RPMI8226 (cell line): Measurements from ENCODE around the gene AGPS.
"Not testable (repeated sequence)": the region's sequence is repeated elsewhere in the genome, so short reads cannot be mapped to it uniquely, and the experiment has no call there.

Source experiments
- DNase-seq: peaks from one replicate; pipeline ENCODE4 v3.0.0-alpha.2; 2015

Gene AGPS

DNA sequence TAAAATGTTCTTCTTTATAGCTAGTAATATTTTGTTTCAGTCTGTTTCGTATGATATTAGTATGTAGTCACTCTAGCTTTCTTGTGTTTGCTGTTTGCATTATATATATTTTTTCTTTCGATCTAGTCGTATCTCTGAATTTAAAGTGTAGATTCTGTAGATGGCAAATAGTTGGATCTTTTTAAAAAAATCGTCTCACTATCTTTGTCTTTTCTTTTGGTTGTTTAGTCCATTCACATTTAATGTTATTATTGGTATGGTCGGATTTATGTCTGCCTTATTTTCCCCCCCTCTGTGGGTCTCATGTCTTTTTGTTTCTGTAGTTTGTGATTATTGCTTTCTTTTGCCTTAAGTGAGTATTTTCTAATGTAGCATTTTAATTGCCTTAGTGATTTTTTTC is 84.3 kb downstream of the AGPS start:
- no peak for DNase-seq

DNA sequence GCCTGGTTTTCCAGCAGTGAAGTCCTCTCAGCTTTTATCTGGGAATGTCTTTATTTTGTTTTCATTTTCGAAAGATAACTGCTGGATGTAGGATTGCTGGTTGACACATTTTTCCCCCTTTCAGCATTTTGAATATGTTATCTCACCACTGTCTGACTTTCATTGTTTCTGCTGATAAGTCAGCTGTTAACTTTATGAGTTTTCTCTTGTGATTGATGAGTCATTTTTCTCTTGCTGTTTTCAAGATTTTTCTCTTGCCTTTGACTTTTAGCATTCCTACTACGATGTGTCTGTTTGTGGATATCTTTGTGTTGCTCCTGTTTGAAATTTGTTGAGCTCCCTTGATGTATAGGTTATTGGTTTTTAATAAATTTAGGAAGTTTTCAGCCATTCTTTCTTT is 85.5 kb downstream of the AGPS start:
- no peak for DNase-seq

DNA sequence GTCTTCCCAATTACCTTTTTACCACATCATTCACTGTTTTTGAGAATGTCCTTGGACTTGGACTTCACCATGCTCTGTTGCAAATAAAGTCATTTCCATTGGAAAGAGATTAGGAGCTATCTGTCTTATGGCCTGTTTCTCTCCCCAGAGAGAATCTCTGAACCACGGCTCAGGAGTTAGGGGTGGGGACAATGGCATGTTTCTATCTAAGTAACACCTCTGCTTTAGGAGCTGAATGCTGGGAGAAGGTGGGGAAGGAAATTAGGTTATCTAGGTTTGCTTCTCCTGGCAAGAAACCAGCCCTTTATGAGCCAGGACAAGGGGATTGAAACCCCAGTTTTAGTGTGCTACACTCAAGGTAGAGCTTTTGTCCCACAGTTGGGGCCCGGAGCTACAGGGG is 86.3 kb downstream of the AGPS start:
- no peak for DNase-seq

DNA sequence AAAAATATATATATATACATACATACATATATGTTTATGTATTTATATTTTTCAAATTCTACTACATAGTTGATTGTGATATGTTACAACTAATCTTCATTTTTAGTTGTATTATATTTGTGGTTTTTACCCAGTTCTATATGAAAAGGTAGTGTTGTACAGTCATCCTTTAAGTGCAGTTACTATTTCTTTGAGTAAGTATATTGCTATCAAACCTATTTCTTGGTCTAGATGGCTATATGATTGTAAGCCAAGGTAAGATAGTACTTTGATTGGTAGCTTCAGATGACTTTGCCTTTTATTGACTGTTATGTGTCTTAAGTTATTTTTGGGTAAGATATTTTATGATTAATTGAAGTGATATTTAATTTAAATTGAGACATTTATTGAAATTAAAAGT is 89.6 kb downstream of the AGPS start:
- no peak for DNase-seq

DNA sequence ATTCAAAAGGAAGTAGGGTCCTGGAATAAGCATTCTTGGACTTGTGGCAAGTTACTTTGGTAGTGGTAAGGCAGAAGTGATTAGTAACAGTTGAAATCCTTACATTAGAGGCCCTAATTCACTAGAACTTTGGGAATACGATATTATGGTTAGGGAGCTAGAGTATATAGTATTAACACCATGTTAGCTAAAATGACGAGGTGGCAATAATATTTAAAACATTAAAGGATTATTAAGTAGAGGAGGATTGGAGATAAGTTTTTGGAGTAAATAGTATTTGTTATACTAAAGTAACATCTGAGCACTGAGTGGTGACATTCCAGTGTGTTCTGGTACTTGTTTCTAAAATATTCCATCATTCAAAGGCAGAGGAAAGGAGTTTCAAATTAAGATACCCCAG is 91.0 kb downstream of the AGPS start:
- no peak for DNase-seq

DNA sequence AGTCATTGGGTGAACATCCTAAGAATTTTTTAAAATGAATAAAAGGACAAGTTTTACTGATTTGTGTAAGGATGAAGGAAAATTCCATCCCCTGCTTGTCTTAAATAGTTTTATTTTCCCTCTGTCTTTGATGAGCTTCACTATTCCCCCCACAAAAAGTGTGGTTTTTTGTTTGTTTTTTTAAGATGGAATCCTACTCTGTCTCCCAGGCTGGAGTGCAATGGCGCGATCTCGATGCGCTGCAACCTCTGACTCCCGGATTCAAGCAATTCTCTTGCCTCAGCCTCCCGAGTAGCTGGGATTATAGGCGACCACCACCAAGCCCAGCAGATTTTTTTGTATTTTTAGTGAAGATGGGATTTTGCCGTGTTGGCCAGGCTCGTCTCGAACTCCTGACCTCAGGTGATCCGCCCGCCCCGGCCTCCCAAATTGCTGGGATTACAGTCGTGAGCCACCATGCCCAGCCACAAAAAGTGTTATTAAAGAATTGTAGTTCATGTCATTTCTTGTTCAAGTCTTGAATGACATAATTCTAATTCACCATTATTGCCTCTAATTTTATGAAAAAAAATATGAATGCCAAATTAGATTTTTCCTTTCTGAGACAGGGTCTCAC is 91.7 kb downstream of the AGPS start:
- DNase-seq = no peak

DNA sequence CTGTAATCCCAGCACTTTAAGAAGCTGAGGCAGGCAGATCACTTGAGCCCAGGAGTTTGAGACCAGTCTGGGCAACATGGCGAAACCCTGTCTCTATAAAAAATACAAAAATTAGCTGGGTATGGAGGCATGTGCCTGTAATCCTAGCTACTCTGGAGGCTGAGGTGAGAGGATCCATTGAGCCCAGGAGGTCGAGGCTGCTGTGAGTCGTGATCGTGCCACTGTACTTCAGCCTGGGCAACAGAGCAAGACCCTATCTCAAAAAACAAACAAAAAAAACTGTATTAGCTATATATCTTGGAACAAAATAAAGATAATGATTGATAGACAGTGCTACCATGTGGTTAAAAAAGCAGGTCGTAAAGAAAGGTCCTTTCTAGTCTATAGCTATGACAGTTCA is 93.1 kb downstream of the AGPS start:
- DNase-seq = not testable (repeated sequence)

DNA sequence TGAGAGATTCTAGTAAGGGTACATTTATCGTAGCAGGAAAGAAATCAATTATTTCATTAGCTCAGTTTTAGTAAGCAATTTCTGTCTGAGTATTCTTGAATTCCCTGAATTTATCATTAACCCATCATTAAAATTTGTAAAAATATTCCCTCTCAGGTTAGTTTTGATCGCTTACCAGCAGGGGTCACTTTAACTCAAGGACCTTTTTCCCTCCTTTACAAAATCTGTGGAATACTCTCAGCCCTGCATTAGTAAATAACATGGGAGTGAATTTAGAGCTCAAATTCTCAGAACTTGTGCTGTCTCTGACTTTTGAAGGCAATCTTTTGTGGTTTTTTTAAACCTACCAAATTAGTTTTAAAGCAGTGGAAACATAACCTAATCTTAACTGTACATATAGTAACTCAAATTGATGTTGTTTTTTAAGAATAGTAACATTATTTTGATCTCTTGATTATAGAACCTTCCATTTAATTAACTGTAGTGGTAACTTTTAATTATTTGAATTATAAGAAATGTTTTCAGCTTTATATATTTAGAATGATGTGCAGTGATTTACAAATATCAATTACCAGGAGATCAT is 97.2 kb downstream of the AGPS start:
- no peak for DNase-seq

DNA sequence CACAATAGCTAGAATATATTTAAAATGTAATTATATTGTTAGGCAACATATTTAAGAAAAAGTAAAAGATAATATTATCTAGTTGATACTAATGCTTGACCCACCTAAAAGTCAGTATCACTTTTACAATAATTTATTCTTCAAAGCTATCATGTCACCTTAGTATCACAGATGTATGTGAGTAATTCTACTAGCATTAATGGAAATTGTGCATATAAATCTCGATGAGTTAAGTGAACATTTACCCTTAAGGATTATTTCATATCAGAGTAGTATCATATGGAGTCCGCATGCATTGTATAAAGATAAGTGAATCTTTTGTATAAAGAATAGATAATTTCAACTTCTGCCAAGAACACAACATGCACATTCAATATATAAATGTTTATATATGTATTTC is 103.4 kb downstream of the AGPS start:
- DNase-seq = no peak

DNA sequence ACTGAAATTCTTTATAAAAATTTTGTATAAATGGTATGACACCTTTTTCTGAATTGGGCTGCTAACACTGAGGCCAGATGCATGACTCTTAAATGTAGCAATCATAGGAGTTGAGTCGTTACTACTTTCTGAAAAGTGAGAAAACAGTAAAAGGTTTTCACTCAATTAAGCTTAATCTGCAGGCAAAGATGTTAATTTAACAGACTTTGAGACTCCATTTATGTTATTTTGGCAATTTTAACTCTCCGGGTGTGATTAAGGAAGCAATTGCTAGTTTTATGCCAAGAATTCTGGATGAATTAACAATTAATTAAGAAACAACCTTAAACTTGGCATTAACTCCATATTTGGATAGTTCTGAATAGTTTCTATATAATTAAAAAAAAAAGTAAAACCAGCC is 104.3 kb downstream of the AGPS start:
- no peak for DNase-seq

DNA sequence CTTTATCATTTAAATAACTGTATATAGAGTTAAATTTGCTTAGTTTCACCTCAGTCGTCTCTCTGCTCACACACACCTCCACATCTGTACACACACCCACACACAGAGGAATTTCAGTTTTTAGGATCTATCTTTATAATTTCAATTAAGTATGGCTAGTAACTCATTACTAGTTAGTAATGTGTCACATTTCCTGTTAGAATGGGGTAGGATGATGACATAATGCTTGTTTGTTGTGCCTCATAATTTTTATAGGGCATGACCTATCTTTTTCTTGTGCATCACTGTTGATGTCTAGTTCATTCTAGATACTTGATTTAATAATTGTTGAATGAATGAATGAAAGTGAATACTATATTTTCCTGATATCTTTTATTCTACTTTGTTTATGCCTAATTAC is 108.6 kb downstream of the AGPS start:
- no peak for DNase-seq

DNA sequence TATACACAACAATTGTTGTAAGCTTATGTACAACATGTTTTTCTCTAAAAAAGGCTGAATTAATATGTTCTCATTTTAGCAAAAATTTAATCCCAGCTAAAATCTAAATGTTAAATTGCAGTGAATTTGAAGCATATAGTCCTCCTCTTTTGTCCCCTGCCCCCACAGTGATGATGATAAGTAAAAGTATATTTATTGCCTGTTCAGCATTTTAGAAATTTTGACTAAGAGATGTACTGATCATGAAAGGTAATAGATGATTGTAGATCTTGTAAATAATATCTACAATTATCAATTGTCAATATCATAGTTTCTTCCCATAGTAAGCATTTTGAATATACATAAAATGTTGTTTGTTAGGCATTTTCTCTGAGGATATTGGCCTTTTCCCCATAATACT is 113.9 kb downstream of the AGPS start:
- no peak for DNase-seq

DNA sequence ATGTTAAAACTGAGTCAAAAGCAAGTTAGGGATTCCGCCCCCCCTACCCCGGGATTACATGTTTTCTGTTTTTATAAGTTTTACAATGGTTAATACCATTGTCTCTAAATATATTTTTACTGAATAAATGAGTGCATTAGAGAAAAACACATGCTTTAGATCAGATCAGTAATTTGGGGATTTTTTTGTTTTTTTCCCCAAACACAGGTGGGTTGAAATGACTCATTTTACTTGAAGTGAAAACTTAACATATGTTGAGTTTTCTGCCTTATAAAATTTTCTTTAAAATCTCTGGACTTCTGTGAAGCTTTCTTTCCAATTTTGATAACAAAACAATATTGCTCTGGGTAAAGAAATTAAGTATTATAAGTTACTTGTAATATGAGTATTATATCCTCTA is 114.4 kb downstream of the AGPS start:
- DNase-seq = no peak

DNA sequence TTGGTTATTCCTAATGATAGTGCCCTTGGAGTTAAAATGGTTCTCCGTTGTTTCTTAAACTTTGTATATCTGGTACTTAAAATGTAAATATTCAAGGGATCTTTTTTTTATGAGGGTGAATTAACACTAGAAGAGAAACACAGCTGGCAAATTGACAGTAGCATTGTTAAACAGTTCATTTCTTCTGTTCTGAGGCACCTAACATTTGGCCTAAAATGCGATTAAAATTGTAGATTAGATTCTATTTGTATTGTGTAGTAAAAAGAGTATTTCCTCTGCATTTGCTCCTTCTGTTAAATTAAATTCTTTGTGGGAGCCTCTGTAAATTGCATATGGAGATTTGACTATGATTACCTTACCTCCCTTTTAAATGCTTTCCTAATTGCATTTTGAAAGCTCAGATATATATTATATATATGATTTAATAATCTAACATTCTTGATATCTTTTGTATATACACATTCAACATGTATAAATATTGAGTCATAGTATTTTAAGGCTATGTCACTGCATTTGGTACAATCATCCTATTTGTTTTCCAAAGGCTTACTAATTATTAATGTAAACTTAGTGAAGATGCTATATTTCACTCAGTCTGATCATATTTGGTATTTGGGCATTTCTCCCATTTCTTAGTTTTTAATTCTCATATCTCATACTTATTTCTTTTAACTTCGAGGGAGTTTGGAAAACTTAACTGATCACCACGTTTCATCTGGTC is 124.4 kb downstream of the AGPS start:
- DNase-seq = no peak

DNA sequence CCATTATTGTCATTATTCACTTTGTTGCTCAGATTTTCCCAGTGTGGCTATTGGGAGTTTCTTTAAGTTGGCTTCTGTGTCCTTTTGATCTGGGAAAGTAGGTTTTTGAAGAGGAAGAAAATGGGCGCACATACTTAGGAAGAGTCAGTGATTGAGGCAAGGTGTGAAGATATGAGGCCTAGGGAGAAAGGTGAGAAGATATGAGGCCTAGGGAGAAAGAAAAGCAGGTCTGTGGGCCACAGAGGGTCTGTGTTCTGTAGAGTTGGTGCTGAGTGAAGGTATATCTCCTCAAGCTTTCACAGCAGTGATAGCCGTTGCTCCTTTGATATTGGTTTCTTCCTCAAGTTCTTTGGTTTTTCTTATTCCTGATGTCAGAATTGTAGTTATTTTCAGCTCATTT is 126.2 kb downstream of the AGPS start:
- no peak for DNase-seq

DNA sequence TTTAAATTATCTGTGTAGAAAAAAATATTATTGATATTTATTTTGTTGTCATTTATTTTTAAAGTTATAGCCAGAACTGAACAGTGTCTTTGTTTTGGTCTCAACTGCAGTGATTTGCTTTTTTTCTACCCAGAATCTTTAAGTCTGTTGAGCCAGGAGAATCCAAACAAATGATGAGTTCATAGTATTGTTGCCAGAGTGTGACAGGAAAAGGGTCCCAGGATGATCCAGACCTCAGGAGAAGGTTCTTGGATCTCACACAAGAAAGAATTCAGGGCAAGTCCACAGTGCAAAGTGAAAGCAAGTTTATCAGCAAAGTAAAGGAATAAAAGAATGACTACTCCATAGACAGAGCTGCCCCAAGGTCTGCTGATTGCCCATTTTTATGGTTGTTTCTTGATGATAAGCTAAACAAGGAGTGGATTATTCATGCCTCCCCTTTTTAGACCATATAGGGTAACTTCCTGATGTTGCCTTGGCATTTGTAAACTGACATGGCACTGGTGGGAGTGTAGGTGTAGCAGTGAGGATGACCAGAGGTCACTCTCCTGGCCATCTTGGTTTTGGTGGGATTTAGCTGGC is 127.1 kb downstream of the AGPS start:
- no peak for DNase-seq

DNA sequence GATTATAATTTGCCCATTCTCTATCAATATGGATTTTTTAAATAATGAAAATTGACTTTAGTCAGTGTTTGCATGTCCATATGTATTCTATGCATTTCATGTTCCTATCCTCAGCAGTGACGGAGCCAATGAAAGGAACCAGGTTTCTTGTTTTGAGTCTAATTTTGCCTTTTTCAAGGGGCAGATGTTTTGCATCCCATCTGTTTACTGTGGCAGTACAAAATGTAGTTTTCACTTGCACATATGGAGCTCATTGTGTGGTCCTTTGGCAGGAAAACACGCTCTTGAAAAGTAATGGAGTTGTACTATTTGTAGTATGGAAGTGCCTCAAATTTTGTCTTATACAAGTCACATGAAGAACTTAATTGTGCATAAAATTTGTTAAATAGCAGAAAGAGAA is 127.8 kb downstream of the AGPS start:
- no peak for DNase-seq

DNA sequence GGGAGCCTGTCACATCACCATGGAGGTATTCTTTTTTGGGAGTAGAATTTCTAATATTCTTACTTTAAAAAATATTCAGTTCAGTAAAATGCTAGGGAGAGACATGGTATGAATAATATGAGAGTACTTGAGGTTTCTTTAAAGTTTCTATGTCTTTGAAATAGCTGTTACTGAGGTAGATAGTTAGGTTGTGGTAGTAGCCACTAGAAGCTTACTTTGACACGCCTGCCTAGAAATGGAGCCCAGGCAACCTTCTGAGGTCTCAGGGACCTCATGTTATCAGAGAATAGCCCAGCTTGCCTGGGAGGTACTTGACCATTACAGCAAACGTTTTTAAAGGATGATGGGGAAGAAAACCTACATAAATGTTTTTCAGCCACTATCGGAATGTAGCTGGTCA is 131.2 kb downstream of the AGPS start:
- no peak for DNase-seq

DNA sequence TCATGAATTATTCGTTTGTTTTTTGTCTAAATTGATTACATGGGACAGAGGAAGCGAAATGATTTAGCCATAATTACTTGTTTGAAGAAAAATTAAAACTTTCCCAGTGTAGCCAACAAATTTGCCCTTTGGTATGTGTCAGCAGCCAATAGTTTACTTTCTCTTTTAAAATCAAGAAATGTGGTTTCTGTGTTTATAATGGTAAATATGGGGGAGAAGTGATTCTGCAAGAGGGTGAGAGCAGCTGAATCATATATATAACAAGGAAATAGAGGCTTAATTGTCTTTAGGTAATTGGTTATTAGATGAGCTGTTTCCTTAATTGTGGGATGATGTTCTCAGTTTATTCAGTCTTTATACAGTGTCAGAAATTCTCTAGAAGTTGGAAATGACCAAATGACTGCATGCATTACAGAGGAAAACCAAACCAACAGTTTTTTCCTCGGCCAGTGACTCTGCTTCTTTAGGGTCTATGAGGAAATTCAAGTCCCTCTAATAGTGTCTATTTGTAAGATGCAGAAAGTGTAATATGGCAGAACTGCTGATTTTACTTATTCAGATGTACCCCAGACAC is 132.9 kb downstream of the AGPS start:
- no peak for DNase-seq

DNA sequence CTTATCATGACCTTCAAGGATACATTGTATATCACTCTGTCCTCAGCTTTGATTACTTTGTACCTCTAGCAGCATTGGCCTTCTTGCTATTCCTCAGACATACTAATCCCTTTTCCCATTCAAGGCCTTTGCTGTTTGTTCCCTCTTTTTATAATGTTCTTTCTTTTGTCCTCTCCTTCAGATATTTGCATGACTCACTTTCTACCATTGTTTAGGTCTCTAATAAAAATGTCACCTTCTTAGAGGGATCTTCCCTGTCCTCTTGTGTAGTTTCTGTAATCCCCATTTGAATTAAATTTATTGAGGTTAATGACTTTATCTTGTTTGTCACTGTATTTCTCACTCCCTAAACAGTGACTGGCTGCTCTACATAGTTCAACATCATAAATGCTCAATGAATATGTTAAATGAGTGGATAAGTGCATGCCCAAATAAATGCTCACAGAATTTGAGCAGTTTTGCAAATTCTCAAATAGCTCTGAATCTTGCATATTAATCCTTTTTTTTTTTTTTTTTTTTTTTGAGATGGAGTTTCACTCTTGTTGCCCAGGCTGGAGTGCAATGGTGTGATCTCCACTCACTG is 135.9 kb downstream of the AGPS start:
- no peak for DNase-seq

DNA sequence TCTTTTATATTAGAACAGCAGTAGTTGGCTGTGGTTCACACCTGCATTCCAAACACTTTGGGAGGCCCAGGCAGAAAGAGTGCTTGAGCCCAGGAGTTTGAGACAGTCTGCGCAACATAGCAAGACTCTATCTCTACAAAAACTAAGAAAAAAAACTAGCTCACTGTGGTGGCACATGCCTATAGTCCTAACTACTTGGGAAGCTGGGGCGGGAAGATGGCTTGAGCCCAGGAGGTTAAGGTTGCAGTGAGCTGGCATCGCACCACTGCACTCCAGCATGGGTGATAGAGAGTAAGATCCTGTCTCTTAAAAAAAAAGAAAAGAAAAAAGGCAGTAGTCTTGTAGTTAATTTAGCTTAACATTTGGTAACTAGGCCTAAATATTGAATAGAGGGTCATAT is 136.6 kb downstream of the AGPS start:
- no peak for DNase-seq

DNA sequence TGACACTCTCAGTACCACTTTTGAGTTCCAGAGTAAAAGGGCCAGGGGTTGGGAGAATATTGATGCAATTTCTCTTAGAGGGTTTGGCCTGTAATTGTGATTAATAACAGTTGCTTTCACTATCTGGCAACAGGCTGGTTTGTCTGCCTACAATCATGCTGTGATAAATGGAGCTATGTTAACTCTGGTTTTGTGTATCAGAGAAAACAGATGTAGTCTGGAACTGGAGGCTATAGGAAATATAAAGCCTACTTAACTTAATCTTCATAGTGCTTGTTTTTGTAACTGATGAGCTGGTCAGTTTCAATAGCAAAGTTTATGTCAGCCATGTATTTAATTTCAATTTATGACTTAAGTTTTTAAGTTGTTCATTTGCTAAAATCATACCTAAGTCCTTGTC is 138.0 kb downstream of the AGPS start:
- no peak for DNase-seq

DNA sequence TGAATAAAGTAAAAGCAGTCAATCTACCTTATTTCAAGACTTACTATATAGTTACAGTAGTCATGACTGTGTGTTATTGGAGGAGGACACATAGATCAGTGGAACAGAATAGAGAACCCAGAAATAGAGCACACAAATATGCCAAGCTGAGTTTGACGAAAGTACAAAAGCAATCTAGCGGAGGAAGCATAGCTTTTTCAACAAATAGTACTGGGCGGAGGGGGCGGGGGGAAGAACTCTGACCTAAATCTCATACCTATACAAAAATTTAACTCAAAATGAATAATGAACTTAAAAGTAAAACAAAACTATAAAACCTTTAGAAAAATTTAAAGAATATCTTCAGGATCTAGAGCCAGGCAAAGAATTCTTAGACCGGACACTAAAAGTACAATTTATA is 139.1 kb downstream of the AGPS start:
- no peak for DNase-seq

DNA sequence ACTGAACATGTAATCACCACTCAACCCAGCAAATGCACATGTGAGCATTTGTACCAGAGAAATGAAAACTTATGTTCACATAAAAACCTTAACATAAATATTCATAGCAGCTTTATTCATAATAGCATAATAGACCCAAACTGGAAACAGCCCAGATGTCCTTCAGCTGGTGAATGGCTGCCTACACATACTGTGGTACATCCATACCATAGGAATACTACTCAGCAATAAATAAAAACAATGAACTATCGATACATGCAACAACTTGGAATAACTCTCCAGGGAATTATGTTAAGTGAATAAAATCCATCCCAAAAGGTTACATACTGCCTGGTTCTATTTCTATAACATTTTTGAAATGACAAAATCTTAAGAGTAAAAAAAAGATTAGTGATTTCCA is 140.0 kb downstream of the AGPS start:
- DNase-seq = no peak
